Measurements from ENCODE around the gene RHBDL2. TPM values are rescaled to one million over a fixed set of nuclear protein-coding genes. Genes with fewer than 3 reads are reported as not detected.

RHBDL2 gene
- total and polyA plus RNA-seq, 9 of the 15 experiments (the other 6 are each of a cell fraction or from before 2014, with no cell fraction given) = not detected

DNA sequence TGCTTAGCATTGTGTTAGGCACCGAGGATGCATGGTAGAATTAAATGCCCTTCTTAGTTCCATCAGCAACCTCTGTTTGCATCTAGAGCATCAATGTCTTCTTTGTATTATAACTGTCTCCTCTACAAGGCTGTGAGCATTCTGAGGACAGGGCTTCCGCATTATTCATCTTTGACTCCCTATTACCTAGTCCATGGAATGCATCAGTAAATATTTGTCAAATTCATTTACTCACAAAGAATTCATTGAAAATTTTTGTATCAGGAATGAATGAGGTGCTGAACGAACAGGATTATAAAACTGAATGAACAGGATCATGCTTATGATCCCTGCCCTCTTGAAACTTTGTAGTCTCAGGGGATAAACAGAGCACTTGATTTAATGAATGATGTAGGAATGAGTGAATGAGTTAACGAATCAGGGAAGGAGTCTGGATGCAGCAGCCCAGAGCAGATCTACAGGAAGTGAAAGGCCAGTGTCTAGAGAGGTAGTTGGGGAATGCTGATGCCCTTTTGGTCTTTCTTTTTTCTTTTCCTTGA is 2.8 kb downstream of the RHBDL2 start:
- intact Hi-C loops (cut with micrococcal nuclease) = no loop called here
- no peaks in the 10 kb centered on the region; a peak in 2 of 5 replicates for H3K27me3 ChIP-seq (ENCODE audit: control insufficient read depth in 2 of 2, insufficient read depth in 2 of 2, low read length in 2 of 2)
- TF ChIP-seq HMG20B (CRISPR knock-in tag; IDR thresholded peaks at IDR 0.05) = no peak
- TF ChIP-seq SMAD3 (CRISPR knock-in tag; conservative IDR thresholded peaks at IDR 0.05) = no peak
- TF ChIP-seq ZNF24 (IDR thresholded peaks at IDR 0.05) = peak; percentile 88
- in situ Hi-C loops (cut with MboI) = no loop called here
- DNase-seq (ENCODE audit: extremely low read depth in 1 of 4, low spot score in 3 of 4) (no peak), FAIRE-seq (no peak), ATAC-seq (no peak)
- H3K9me3 ChIP-seq (replicated peaks; ENCODE audit: control insufficient read depth, insufficient read depth, low read depth, low read length) = no peaks in the 10 kb centered on the region
- no peaks in the 10 kb centered on the region for H3K79me2 ChIP-seq (ENCODE audit: control insufficient read depth, insufficient read depth, low read length)
- BruUV-seq (replicated peaks) = no TSS peak
- H2AFZ ChIP-seq (ENCODE audit: low read depth, low read length) = no peak overlapping the region
- ChIA-PET POLR2A (interaction anchor here (0.6 to 1.2 kb wide), 3 partner anchors 21 to 63 kb away, joined by 3 read pairs; no protein-coding TSS in a partner anchor), CTCF (ENCODE audit: low intra/inter-chr PET ratio) (no interaction called here)
- H3K27ac ChIP-seq (ENCODE audit: extremely low read depth, low read depth, low read length) = no peak overlapping the region
- H3K9ac ChIP-seq (ENCODE audit: insufficient read depth in 1 of 2, low read depth in 2 of 2, low read length in 2 of 2) = no peak overlapping the region
- no peaks in the 10 kb centered on the region for H3K9me1 ChIP-seq (ENCODE audit: control insufficient read depth, insufficient read depth, low read length)
- H3K36me3 ChIP-seq (ENCODE audit: control insufficient read depth, insufficient read depth, low read length) = no peaks in the 10 kb centered on the region
- 2% methylated on average over 4 of the region's 4 CpGs for WGBS (ENCODE audit: insufficient coverage, low coverage, missing lambda C conversion rate)
- peaks cover 2 to 7% of the 10 kb centered on the region in 2 experiments; a peak in 3 of 5 replicates for H3K4me1 ChIP-seq (replicated peaks in 1 of 2; ENCODE audit: control insufficient read depth in 2 of 2, insufficient read depth in 2 of 2, low read length in 2 of 2)
- H4K20me1 ChIP-seq (replicated peaks; ENCODE audit: control insufficient read depth, insufficient read depth, low read length) = no peaks in the 10 kb centered on the region
- no peak overlapping the region for H3K4me2 ChIP-seq (ENCODE audit: insufficient read depth, low read length)
- H3K4me3 ChIP-seq = no peak overlapping the region

GRCh38 chr1:38932571-38932970 is 9.1 kb downstream of the RHBDL2 start:
- no peaks in the 10 kb centered on the region for H4K20me1 ChIP-seq (replicated peaks; ENCODE audit: control insufficient read depth, insufficient read depth, low read length)
- H3K79me2 ChIP-seq (ENCODE audit: control insufficient read depth, insufficient read depth, low read length) = no peaks in the 10 kb centered on the region
- intact Hi-C loops (cut with micrococcal nuclease) = no loop called here
- no peak overlapping the region for H3K27ac ChIP-seq (ENCODE audit: extremely low read depth, low read depth, low read length)
- H3K36me3 ChIP-seq (ENCODE audit: control insufficient read depth, insufficient read depth, low read length) = no peaks in the 10 kb centered on the region
- ATAC-seq (no peak), DNase-seq (ENCODE audit: extremely low read depth in 1 of 4, low spot score in 3 of 4) (no peak), FAIRE-seq (no peak)
- no peak overlapping the region for H3K4me3 ChIP-seq
- H3K9ac ChIP-seq (ENCODE audit: insufficient read depth in 1 of 2, low read depth in 2 of 2, low read length in 2 of 2) = no peak overlapping the region
- 46% methylated on average over 7 of the region's 7 CpGs for WGBS (ENCODE audit: insufficient coverage, low coverage, missing lambda C conversion rate)
- no peak overlapping the region for H3K4me2 ChIP-seq (ENCODE audit: insufficient read depth, low read length)
- CTCF ChIA-PET (ENCODE audit: low intra/inter-chr PET ratio) = no interaction called here
- H2AFZ ChIP-seq (ENCODE audit: low read depth, low read length) = no peak overlapping the region
- no peaks in the 10 kb centered on the region for H3K9me1 ChIP-seq (ENCODE audit: control insufficient read depth, insufficient read depth, low read length)
- in situ Hi-C loops (cut with MboI) = no loop called here
- H3K27me3 ChIP-seq (ENCODE audit: control insufficient read depth in 2 of 2, insufficient read depth in 2 of 2, low read length in 2 of 2) = no peaks in the 10 kb centered on the region; a peak in 2 of 5 replicates
- POLR2A ChIA-PET = interaction anchor here (1.1 to 1.4 kb wide), 3 partner anchors 9 to 19 kb away, joined by 3 to 4 read pairs (median 3); partner anchors contain the start of gene RHBDL2
- no peaks in the 10 kb centered on the region for H3K9me3 ChIP-seq (replicated peaks; ENCODE audit: control insufficient read depth, insufficient read depth, low read depth, low read length)
- H3K4me1 ChIP-seq (replicated peaks in 1 of 2; ENCODE audit: control insufficient read depth in 2 of 2, insufficient read depth in 2 of 2, low read length in 2 of 2) = peaks cover 0 to 4% of the 10 kb centered on the region in 2 experiments; a peak in 2 of 5 replicates
- no TSS peak for BruUV-seq (replicated peaks)
- TF ChIP-seq MTF1 (CRISPR knock-in tag; IDR thresholded peaks at IDR 0.05; ENCODE audit: borderline replicate concordance) = no peak
- no peak for TF ChIP-seq BRD9 (IDR thresholded peaks at IDR 0.05; ENCODE audit: low read depth, partially characterized antibody)
- TF ChIP-seq CBX2 (IDR thresholded peaks at IDR 0.05; ENCODE audit: insufficient read depth, low read length, poor library complexity, severe bottlenecking) = no peak
- no peak for TF ChIP-seq ZNF311 (CRISPR knock-in tag; IDR thresholded peaks at IDR 0.05)
- TF ChIP-seq, protein P1, sequence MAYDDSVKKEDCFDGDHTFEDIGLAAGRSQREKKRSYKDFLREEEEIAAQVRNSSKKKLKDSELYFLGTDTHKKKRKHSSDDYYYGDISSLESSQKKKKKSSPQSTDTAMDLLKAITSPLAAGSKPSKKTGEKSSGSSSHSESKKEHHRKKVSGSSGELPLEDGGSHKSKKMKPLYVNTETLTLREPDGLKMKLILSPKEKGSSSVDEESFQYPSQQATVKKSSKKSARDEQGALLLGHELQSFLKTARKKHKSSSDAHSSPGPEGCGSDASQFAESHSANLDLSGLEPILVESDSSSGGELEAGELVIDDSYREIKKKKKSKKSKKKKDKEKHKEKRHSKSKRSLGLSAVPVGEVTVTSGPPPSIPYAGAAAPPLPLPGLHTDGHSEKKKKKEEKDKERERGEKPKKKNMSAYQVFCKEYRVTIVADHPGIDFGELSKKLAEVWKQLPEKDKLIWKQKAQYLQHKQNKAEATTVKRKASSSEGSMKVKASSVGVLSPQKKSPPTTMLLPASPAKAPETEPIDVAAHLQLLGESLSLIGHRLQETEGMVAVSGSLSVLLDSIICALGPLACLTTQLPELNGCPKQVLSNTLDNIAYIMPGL (CRISPR knock-in tag; IDR thresholded peaks at IDR 0.05) = no peak
- TF ChIP-seq ZC3H8 (IDR thresholded peaks at IDR 0.05) = no peak
- TF ChIP-seq, protein P2, sequence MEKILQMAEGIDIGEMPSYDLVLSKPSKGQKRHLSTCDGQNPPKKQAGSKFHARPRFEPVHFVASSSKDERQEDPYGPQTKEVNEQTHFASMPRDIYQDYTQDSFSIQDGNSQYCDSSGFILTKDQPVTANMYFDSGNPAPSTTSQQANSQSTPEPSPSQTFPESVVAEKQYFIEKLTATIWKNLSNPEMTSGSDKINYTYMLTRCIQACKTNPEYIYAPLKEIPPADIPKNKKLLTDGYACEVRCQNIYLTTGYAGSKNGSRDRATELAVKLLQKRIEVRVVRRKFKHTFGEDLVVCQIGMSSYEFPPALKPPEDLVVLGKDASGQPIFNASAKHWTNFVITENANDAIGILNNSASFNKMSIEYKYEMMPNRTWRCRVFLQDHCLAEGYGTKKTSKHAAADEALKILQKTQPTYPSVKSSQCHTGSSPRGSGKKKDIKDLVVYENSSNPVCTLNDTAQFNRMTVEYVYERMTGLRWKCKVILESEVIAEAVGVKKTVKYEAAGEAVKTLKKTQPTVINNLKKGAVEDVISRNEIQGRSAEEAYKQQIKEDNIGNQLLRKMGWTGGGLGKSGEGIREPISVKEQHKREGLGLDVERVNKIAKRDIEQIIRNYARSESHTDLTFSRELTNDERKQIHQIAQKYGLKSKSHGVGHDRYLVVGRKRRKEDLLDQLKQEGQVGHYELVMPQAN (IDR thresholded peaks at IDR 0.05; ENCODE audit: borderline replicate concordance) = no peak
- no peak for TF ChIP-seq TEAD2 (tag; IDR thresholded peaks at IDR 0.05)
- TF ChIP-seq PML (IDR thresholded peaks at IDR 0.05; ENCODE audit: low read length) = no peak
- no peak for TF ChIP-seq DPF2 (IDR thresholded peaks at IDR 0.05)
- TF ChIP-seq ZNF764 (CRISPR knock-in tag; IDR thresholded peaks at IDR 0.05; ENCODE audit: low read depth) = no peak
- no peak for TF ChIP-seq RUNX1 (IDR thresholded peaks at IDR 0.05; ENCODE audit: low read depth)

Measured in K562 (cell line).